HL-60/S4 (cell line): Measurements from ENCODE around the gene BRWD1.

Experiments used
- in situ Hi-C: fragments of 300-500 bp; cut with MboI; formaldehyde crosslinking; loops from 2 replicates; pipeline ENCODE4 v1.14.3; 2022; ENCODE audit warnings: low sequenced_read_pairs

Gene BRWD1

GRCh38 chr21:39204134-39204533, 109.3 kb downstream of the BRWD1 start:
- in situ Hi-C loops, result no loop called here

GRCh38 chr21:39198800-39199199, 114.6 kb downstream of the BRWD1 start:
- in situ Hi-C loops, result no loop called here

- in situ Hi-C loops, result no loop called here
Observed at GRCh38 chr21:39197448-39198233, 115.8 kb downstream of the BRWD1 start.

- in situ Hi-C loops, result no loop called here
Observed at GRCh38 chr21:39196838-39197237, 116.6 kb downstream of the BRWD1 start.

- in situ Hi-C loops, result no loop called here
Observed at GRCh38 chr21:39196310-39196709, 117.1 kb downstream of the BRWD1 start.

GRCh38 chr21:39193380-39193779, 120.1 kb downstream of the BRWD1 start:
- in situ Hi-C loops, result no loop called here

- in situ Hi-C loops, result no loop called here
Observed at GRCh38 chr21:39189857-39190604, 123.4 kb downstream of the BRWD1 start.

- in situ Hi-C loops, result no loop called here
Observed at GRCh38 chr21:39188521-39189139, 124.8 kb downstream of the BRWD1 start.

GRCh38 chr21:39187141-39187540, 126.3 kb downstream of the BRWD1 start:
- in situ Hi-C loops, result no loop called here

GRCh38 chr21:39186676-39187075, 126.8 kb downstream of the BRWD1 start:
- in situ Hi-C loops, result no loop called here

GRCh38 chr21:39185157-39185556, 128.3 kb downstream of the BRWD1 start:
- in situ Hi-C loops, result no loop called here

- in situ Hi-C loops, result no loop called here
Observed at GRCh38 chr21:39184050-39184980, 129.1 kb downstream of the BRWD1 start.

- in situ Hi-C loops, result no loop called here
Observed at GRCh38 chr21:39183272-39184049, 130.0 kb downstream of the BRWD1 start, which contains the start of gene PSMG1. Gene PSMG1, minus strand, starts transcription at chr21:39183451. Its CDS starts 66 bp downstream, at chr21:39183385.

- in situ Hi-C loops, result no loop called here
Observed at GRCh38 chr21:39182484-39183271, 130.8 kb downstream of the BRWD1 start.

GRCh38 chr21:39182016-39182415, 131.4 kb downstream of the BRWD1 start:
- in situ Hi-C loops, result no loop called here

GRCh38 chr21:39181205-39181818, 132.1 kb downstream of the BRWD1 start:
- in situ Hi-C loops, result no loop called here

GRCh38 chr21:39180429-39181019, 132.9 kb downstream of the BRWD1 start:
- in situ Hi-C loops, result no loop called here

- in situ Hi-C loops, result no loop called here
Observed at GRCh38 chr21:39178421-39178820, 135.0 kb downstream of the BRWD1 start.
